IMR-90 (cell line): ENCODE results near the gene TBCE. TPM values are rescaled to one million over a fixed set of nuclear protein-coding genes. Genes with fewer than 3 reads are reported as not detected.

ENCODE experiments used
- ATAC-seq: fragments of 200-7000 bp; cut with Tn5 transposase; 2 replicates; pipeline ENCODE4 v1.9.1; 2020; ENCODE audit warnings: low read depth, mild to moderate bottlenecking, moderate library complexity
- BruUV-seq: library from RNA; stranded (reverse); fragments of 400-500 nt; replicated peaks from 2 replicates; lab custom pipeline; 2021; lab: Mats Ljungman, UMichigan
- CTCF ChIA-PET: fragments of 300-600 bp; formaldehyde crosslinking; extraction: SDS; loops from one replicate; lab custom pipeline; 2021; ENCODE audit warnings: antibody characterized with exemption; lab: Yijun Ruan, JAX
- POLR2A ChIA-PET: fragments of 300-600 bp; sonication (Branson Sonifier 250); formaldehyde crosslinking; loops from one replicate; lab custom pipeline; 2022; ENCODE audit warnings: antibody characterized with exemption; ENCODE audit not compliant: unreplicated experiment; lab: Charles Lee
- DNase-seq: peaks from one replicate; pipeline ENCODE4 v3.0.0; 2013
- H2AFZ ChIP-seq: replicated peaks from 2 replicates; pipeline ENCODE3; 2013; ENCODE audit warnings: low read length, mild to moderate bottlenecking; ENCODE audit not compliant: poor library complexity
- H2AK5ac ChIP-seq: 2 replicates; pipeline ENCODE4 v1.6.1; 2013; ENCODE audit warnings: low read depth, low read length, inconsistent platforms
- H2AK9ac ChIP-seq: replicated peaks from 2 replicates; pipeline ENCODE3; 2013; ENCODE audit warnings: mild to moderate bottlenecking, low read depth, low read length, moderate library complexity; ENCODE audit not compliant: poor library complexity
- H2BK120ac ChIP-seq: 2 replicates; pipeline ENCODE4 v1.6.1; 2013; ENCODE audit warnings: low read depth, low read length, inconsistent platforms
- H2BK15ac ChIP-seq: 3 replicates; pipeline ENCODE4 v1.6.1; 2013; ENCODE audit warnings: low read depth, low read length, inconsistent platforms
- H2BK20ac ChIP-seq: 2 replicates; pipeline ENCODE4 v1.6.1; 2013; ENCODE audit warnings: low read depth, mild to moderate bottlenecking, inconsistent platforms, low read length, moderate library complexity
- H2BK5ac ChIP-seq: 2 replicates; pipeline ENCODE4 v1.6.1; 2013; ENCODE audit warnings: mild to moderate bottlenecking, low read depth, low read length, inconsistent platforms; ENCODE audit not compliant: poor library complexity, severe bottlenecking
- H3K14ac ChIP-seq: replicated peaks from 2 replicates; pipeline ENCODE4 v1.6.1; 2013; ENCODE audit warnings: low read depth, low read length, inconsistent platforms
- H3K18ac ChIP-seq: 2 replicates; pipeline ENCODE4 v1.6.1; 2013; ENCODE audit warnings: low read depth, low read length, control low read depth
- H3K23ac ChIP-seq: 2 replicates; pipeline ENCODE4 v1.6.1; 2013; ENCODE audit warnings: low read depth, low read length, inconsistent platforms
- H3K27ac ChIP-seq: 2 replicates; pipeline ENCODE4 v1.5.1; 2013; ENCODE audit warnings: mild to moderate bottlenecking, control low read depth, low read length; ENCODE audit not compliant: insufficient read depth
- H3K27me3 ChIP-seq: 2 replicates; pipeline ENCODE4 v1.6.1; 2013; ENCODE audit warnings: low read length; ENCODE audit not compliant: control insufficient read depth, insufficient read depth
- H3K36me3 ChIP-seq: 2 replicates; pipeline ENCODE4 v1.6.1; 2013; ENCODE audit warnings: low read length, mixed read lengths; ENCODE audit not compliant: control insufficient read depth, insufficient read depth
- H3K4ac ChIP-seq: 2 replicates; pipeline ENCODE4 v1.6.1; 2013; ENCODE audit warnings: low read depth, low read length, inconsistent platforms
- H3K4me1 ChIP-seq: 2 replicates; pipeline ENCODE4 v1.6.1; 2013; ENCODE audit warnings: low read length, mixed read lengths; ENCODE audit not compliant: control insufficient read depth, insufficient read depth
- H3K4me2 ChIP-seq: 2 replicates; pipeline ENCODE4 v1.6.1; 2013; ENCODE audit warnings: low read depth, mild to moderate bottlenecking, control low read depth, low read length, moderate library complexity
- H3K4me3 ChIP-seq: 2 replicates; pipeline ENCODE4 v1.5.1; 2013; ENCODE audit warnings: low read depth, mild to moderate bottlenecking, control low read depth, low read length, moderate library complexity; ENCODE audit not compliant: insufficient read depth
- H3K56ac ChIP-seq: 2 replicates; pipeline ENCODE4 v1.6.1; 2013; ENCODE audit warnings: low read length, inconsistent platforms; ENCODE audit not compliant: insufficient read depth; ENCODE audit errors: extremely low read depth
- H3K79me1 ChIP-seq, 2 experiments: 2 replicates each; pipeline ENCODE4 v1.6.1; 2013; ENCODE audit warnings: low read length in 2 of 2, inconsistent platforms in 1 of 2, low read depth in 1 of 2
- H3K9ac ChIP-seq: 2 replicates; pipeline ENCODE4 v1.6.1; 2013; ENCODE audit warnings: low read depth, low read length, control low read depth
- H3K9me1 ChIP-seq: 2 replicates; pipeline ENCODE4 v1.6.1; 2013; ENCODE audit warnings: low read length, inconsistent platforms; ENCODE audit not compliant: insufficient read depth
- H3K9me3 ChIP-seq: 2 replicates; pipeline ENCODE4 v1.6.1; 2013; ENCODE audit warnings: low read length; ENCODE audit not compliant: control insufficient read depth, insufficient read depth
- H4K20me1 ChIP-seq: 2 replicates; pipeline ENCODE4 v1.6.1; 2013; ENCODE audit warnings: low read length, inconsistent platforms; ENCODE audit not compliant: insufficient read depth
- H4K5ac ChIP-seq: 2 replicates; pipeline ENCODE4 v1.6.1; 2013; ENCODE audit warnings: mild to moderate bottlenecking, low read depth, low read length, control low read depth
- H4K8ac ChIP-seq, 2 experiments: 2 replicates each; pipeline ENCODE4 v1.6.1; 2013; ENCODE audit warnings: low read depth in 2 of 2, low read length in 2 of 2, control low read depth in 1 of 2, inconsistent platforms in 1 of 2
- H4K91ac ChIP-seq: 2 replicates; pipeline ENCODE4 v1.6.1; 2013; ENCODE audit warnings: low read depth, low read length, inconsistent platforms; ENCODE audit not compliant: insufficient read depth
- MAFK ChIP-seq: IDR thresholded peaks from 2 replicates; pipeline ENCODE4 v1.6.1; 2012; ENCODE audit warnings: low read depth, low read length, improper control_type of control experiment
- WGBS, 2 experiments: methylation state at CpG; one replicate each; pipeline versions ENCODE4 v1.1.5 to v1.1.7; 2013; ENCODE audit warnings: missing lambda C conversion rate in 2 of 2; ENCODE audit not compliant: insufficient read length in 1 of 2; ENCODE audit errors: extremely low coverage in 2 of 2; 5-methylcytosine and 5-hydroxymethylcytosine counted together
- dilution Hi-C: fragments of 300-500 bp; cut with HindIII; formaldehyde crosslinking; loops from one replicate; pipeline ENCODE4 v1.14.3; 2018; ENCODE audit warnings: low sequenced_read_pairs; ENCODE audit not compliant: unreplicated experiment
- in situ Hi-C: fragments of 300-500 bp; cut with MboI; formaldehyde crosslinking; loops from 3 replicates; pipeline ENCODE4 v1.14.3; 2019; ENCODE audit warnings: low sequenced_read_pairs, inconsistent platforms, mixed read lengths
- intact Hi-C: fragments of 100-400 bp; cut with micrococcal nuclease; formaldehyde crosslinking; loops from 2 replicates; pipeline ENCODE4 v1.10.0; 2022
- microRNA-seq, 2 experiments: library from miRNA; stranded (forward) in 1 of 2; unstranded in 1 of 2; fragments of 10-50 nt in 1 of 2; fragments of <30 nt in 1 of 2; gene quantifications in 1 of 2; microRNA quantifications in 1 of 2; one replicate each; pipeline versions ENCODE3 to v1.1.0; 2013 to 2020; ENCODE audit not compliant: insufficient read depth in 1 of 2, insufficient read length in 1 of 2, unreplicated experiment in 1 of 2
- polyA plus RNA-seq, 3 experiments: library from polyadenylated mRNA; depleted of rRNA; stranded (reverse); fragments of >200 nt; gene quantifications; 2 replicates each; pipeline ENCODE4 v1.2.3, GENCODE V29; 2012; ENCODE audit warnings: low replicate concordance in 1 of 3
- small RNA-seq, 5 experiments: library from RNA; depleted of rRNA; stranded (forward); fragments of <200 nt; gene quantifications; one replicate each; pipeline ENCODE3, GENCODE V24; 2012
- total RNA-seq: library from RNA; depleted of rRNA; stranded (reverse); fragments of >200 nt; gene quantifications from 2 replicates; pipeline ENCODE4 v1.2.3, GENCODE V29; 2012; rRNA removed
- TF ChIP-seq, protein P1 (sequence below): fragments of 150-350 bp; IDR thresholded peaks from 2 replicates; pipeline ENCODE4 v1.6.1; 2016; ENCODE audit warnings: low read depth, mild to moderate bottlenecking, low read length, moderate library complexity, borderline replicate concordance

TBCE gene
- total and polyA plus RNA-seq, 2 of the 4 experiments (the other 2 are of a cell fraction): 25.3 to 26.7 TPM

DNA sequence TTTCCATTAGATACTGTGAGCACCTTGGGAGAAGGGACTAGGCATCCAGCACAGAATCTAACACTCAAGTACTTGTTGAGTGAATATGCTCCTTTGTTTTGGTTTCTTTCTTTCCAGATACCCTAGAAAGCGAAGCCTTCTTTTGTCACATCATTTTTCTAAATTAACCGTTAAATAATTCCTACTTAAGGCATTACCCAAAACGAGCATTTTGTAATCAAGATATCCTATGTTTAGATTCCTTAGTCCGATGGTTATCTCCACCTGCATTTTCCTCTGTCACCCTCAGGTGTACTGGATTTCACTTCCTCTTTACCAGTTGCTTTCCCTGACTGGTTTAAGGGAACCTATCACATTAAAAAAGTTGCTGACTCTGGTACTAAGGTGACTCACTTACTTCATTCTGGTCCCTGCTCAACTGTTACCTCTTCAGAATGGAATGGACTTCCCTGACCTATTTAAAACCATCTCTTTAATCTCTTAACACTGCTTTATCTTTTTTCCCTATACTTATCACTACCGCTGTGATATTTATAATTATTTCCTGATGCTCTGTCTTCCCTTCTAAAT is 133.8 kb downstream of the TBCE start:
- Histone ChIP-seq H3K9me3 (no peaks in the 10 kb centered on the region), H2BK5ac (no peak overlapping the region), H2AK9ac (no peak overlapping the region), H3K27me3 (no peaks in the 10 kb centered on the region), H4K8ac (no peak overlapping the region), H3K56ac (no peak overlapping the region), H4K5ac (no peak overlapping the region), H2AK5ac (0 out of 2 replicates have a peak overlapping the region, but pooled peaks have one; percentile 11), H3K27ac (no peak overlapping the region), H3K4me2 (no peak overlapping the region), H3K4me3 (no peak overlapping the region), H3K9me1 (no peaks in the 10 kb centered on the region; the same call in 1 of the 2 replicates), H3K14ac (no peak overlapping the region), H4K20me1 (peaks cover 26% of the 10 kb centered on the region; the same call in 1 of the 2 replicates), H2BK20ac (no peak overlapping the region), H3K4ac (no peak overlapping the region), H3K18ac (no peak overlapping the region), H3K79me1 (peaks cover 13 to 37% of the 10 kb centered on the region in 2 experiments; a peak in 3 of 4 replicates), H2BK120ac (no peak overlapping the region), H3K36me3 (no peaks in the 10 kb centered on the region), H3K4me1 (peaks cover 2% of the 10 kb centered on the region; the same call in 1 of the 2 replicates), H2AFZ (no peak overlapping the region), H2BK15ac (no peak overlapping the region), H3K9ac (no peak overlapping the region), H4K91ac (no peak overlapping the region), H3K23ac (no peak overlapping the region)
- TF ChIP-seq, protein P1, sequence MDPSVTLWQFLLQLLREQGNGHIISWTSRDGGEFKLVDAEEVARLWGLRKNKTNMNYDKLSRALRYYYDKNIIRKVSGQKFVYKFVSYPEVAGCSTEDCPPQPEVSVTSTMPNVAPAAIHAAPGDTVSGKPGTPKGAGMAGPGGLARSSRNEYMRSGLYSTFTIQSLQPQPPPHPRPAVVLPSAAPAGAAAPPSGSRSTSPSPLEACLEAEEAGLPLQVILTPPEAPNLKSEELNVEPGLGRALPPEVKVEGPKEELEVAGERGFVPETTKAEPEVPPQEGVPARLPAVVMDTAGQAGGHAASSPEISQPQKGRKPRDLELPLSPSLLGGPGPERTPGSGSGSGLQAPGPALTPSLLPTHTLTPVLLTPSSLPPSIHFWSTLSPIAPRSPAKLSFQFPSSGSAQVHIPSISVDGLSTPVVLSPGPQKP: no peak
- peak; percentile 73 for TF ChIP-seq MAFK
- intact Hi-C loops (loop anchor here (5.0 kb wide), 1 partner anchor 249 kb away; no protein-coding TSS in a partner anchor), in situ Hi-C loops (no loop called here), dilution Hi-C loops (no loop called here)
- ATAC-seq (no peak), DNase-seq (peak; percentile 71)
- BruUV-seq: no TSS peak
- POLR2A ChIA-PET: no interaction called here
- 74% methylated on average over 4 of the region's 5 CpGs; no CpG with 5 or more reads in 1 of the 2 experiments for WGBS, 2 experiments
- CTCF ChIA-PET: interaction anchor here (0.6 kb wide), 1 partner anchor 86 kb away, joined by 3 read pairs; no protein-coding TSS in a partner anchor

Small RNA genes lying within 50 kb of the gene (microRNA-seq; reads per million reads assigned to microRNA genes)
- gene AL391994.1 (ENCODE audit: insufficient read depth, insufficient read length): not detected
- not detected for gene RPS21P1 (ENCODE audit: insufficient read depth, insufficient read length)

Small RNA genes lying within 50 kb of the gene (small RNA-seq; reads per million reads assigned to genes)
- gene AL391994.1 (0 reads per million in 5 experiments), gene RPS21P1 (0 reads per million in 5 experiments)

Other genes with a start within 250 kb of the TBCE start
- 75.3 and 135 TPM in 2 replicates for gene TOMM20, start 238.6 kb upstream of the TBCE start, total RNA-seq
- 70.5 and 84.4 TPM in 2 replicates for gene TOMM20, start 238.6 kb upstream of the TBCE start, polyA plus RNA-seq (2012; rRNA removed)
- gene RBM34, start 206.2 kb upstream of the TBCE start, total RNA-seq: 28.7 and 61.7 TPM in 2 replicates
- 31.8 and 34.0 TPM in 2 replicates for gene RBM34, start 206.2 kb upstream of the TBCE start, polyA plus RNA-seq (2012; rRNA removed)
- gene ARID4B, start 39.2 kb upstream of the TBCE start, total RNA-seq: 16.0 and 23.9 TPM in 2 replicates
- gene ARID4B, start 39.2 kb upstream of the TBCE start, polyA plus RNA-seq (2012; rRNA removed): 7.0 and 8.5 TPM in 2 replicates
- gene GGPS1, start 38.9 kb upstream of the TBCE start, total RNA-seq: 21.5 and 23.1 TPM in 2 replicates
- 11.9 and 16.4 TPM in 2 replicates for gene GGPS1, start 38.9 kb upstream of the TBCE start, polyA plus RNA-seq (2012; rRNA removed)
- gene B3GALNT2, start 137.0 kb downstream of the TBCE start, total RNA-seq: 32.8 and 39.4 TPM in 2 replicates
- gene B3GALNT2, start 137.0 kb downstream of the TBCE start, polyA plus RNA-seq (2012; rRNA removed): 9.5 and 11.0 TPM in 2 replicates